ENCODE measurements around the gene NEIL1.

The NEIL1 gene

DNA sequence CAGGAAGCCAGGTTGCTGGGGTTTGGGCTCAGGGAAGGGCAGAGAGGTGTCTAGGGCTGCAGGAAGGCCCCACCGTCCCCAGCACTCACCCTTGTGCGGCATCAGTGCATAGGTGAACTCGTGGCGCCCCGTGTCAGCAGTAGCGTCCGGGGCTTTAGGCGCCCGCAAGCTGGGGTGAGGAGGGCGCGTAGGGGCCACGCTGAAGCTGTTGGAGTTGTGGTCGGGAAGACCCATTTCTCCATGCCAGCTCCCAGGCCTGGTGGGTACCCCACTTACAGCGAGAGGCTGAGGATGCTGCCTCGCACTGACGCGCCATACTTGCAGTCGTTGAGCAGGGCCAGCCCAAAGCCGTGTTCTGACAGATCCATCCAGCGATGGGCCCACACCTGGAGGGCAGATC lies 9.7 kb downstream of the NEIL1 start:
- DNase-seq (ENCODE audit: low spot score), result no peak

DNA sequence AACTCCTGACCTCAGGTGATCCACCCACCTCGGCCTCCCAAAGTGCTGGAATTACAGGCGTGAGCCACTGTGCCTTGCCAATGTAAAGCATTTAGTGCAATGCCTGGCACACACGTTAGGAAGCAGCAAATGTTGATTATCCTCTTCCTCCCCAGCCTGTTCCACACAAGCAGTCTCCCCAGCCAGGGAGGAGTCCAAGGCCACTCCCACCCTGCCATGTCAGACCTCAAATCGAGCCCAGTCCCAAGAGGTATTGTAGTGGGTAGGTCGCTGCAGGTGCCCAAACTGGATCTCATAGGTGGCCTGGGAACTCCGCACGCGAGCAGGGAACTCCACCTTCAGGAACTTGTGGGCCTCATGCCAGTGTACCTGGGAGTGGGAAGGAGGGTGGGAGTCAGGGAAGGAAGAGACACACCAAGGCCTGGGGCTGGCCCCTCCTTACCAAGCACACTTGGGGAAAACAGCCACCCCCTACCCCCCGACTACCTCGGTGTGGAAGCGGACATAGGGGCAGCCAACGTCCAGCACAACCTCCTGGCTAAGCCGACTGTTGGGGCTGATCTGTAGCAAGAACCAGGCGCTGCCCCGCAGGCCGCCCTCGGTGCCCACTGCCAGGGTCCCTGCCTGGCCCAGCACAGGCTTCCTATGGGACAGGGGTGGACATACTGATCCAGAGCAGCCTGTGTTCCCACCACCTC lies 11.3 kb downstream of the NEIL1 start:
- no peak for DNase-seq (ENCODE audit: low spot score)

DNA sequence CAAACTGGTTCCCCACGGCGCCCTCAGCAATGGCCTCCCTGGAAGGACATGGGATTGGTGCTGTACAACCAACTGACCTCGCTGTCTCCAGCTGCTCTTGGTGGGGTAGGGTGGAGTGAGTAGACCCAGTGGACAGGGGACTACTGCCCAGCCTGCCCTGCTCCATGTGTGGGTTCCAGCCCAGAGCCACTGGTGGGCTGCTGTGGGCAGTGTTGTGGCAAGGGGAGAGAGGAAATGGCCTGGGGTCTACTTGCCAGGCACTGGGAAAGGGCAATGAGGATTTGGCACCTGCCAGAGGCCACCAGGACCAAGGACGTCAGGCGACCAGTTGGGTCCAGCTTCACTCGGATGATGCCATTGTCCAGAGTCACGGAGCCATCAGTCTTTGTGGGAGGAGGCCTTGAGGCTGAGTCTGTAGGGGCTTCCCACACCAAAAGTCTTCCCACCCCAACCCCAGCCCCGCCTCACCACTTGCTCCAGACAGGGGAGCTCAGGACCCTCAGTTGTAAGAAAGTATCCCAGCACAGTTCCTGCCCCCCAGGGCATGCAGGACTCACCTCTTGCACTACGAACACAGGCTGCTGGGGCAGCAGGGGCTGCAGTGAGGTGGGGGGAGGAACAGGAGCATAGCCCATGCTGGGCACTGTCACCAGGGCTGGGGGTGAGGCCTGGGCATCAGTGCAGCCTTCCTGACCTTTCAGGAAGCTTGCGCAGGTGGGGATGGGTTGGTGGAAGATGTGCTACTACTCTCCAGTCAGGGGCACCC lies 12.1 kb downstream of the NEIL1 start:
- no peak for DNase-seq (ENCODE audit: low spot score)

- DNase-seq (ENCODE audit: low spot score), result no peak
These were observed 12.9 kb downstream of the NEIL1 start for GRCh38 chr15:75359537-75360250.

DNA sequence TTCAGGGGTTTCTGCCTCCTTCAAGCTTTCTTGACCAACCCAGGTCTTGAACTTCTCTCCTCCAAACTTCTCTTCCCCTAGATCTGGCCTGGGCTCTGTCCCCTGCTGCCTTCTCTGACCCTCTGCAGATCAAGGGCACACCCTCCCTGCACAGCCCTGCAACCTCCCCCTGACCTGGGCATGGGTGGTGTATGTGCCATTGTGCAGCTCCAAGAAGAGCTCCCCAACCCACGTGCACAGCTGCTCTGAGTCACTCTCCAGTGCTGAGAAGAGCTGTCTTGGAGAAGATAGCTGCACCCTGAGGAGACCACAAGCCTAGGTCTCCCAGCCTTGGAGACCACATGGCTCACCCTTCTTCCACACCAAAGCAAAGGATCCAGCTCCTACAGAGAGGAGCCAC lies 13.6 kb downstream of the NEIL1 start:
- no peak for DNase-seq (ENCODE audit: low spot score)

DNA sequence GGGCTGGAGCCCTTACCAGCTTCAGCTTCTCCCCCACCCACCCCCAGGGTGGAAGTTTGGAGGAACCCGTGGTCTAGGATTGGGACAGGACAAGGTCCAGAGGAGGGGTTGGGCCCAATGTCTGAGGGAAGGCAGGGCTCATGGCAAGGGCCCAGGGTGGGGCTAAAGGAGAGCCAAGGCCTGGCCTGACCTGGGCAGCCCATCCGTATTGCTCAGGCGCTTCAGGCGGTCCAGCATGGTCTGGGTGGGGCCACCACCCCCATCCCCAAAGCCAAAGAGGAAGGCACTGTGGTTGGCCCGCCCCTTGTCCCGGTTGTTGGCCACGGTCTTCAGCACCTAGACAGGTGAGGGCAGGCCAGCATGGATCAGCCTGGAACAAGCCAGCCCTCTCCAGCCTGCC lies 14.0 kb downstream of the NEIL1 start:
- DNase-seq (ENCODE audit: low spot score), result no peak

DNA sequence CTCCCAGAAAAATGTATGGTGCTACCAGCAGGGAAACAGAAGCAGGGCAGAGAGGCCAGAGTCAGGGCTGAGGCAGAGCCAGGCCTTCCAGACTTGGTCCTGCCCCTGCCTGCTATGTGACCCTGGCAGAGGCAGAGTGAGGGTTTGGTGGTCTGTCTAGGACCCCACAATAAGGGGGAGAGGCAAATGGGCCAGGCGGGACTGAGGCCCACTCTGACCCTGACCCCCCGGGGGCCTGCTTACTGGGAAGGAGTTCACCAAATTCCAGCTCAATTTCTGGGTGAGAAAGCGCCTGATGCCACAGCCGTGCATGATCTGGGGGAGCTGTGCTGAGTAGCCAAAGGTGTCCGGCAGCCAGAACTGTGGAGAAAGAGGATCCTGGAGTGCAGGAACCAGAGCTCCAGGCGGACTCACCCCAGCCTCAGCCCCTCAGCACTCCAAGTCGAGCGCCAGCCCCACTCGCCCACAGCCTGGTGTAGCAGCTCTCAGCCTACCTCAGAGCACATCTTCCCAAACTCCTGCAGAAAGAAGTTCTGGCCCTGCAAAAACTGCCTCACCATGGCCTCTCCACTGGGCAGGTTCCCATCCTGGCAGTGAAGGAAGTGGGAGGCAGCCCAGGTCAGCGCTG lies 14.6 kb downstream of the NEIL1 start:
- no peak for DNase-seq (ENCODE audit: low spot score)

DNA sequence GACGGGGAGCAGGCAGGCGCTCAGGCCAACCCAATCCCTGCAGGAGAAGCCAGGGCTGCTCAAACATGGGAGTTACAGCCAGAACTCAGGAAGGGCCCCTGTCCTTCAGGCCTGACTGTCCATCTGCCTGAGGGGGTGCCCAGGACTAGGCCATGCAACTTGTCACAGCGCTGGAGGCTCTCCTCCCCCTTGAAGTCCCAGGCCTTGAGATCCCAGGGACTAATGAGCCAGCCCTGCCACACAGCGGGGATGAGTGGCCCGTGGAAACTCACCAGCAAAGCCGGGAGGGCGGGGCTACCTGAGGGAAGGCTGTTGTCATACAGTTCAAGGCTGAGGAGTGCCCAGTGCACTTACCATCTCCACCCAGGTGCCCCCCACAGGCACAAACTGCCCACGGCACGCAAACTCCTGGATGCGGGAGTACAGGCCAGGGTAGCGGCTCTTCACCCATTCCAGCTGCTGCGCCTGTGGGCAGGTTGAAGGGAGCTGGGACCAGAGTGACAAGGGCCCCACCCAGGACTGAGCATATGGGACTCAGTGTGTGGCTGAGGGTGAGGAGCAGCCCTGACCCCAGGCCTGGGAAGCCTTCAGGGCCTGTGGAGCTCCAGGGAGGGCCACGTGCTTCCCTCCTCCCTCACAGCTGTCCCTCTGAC lies 15.3 kb downstream of the NEIL1 start:
- DNase-seq (ENCODE audit: low spot score), result no peak

DNA sequence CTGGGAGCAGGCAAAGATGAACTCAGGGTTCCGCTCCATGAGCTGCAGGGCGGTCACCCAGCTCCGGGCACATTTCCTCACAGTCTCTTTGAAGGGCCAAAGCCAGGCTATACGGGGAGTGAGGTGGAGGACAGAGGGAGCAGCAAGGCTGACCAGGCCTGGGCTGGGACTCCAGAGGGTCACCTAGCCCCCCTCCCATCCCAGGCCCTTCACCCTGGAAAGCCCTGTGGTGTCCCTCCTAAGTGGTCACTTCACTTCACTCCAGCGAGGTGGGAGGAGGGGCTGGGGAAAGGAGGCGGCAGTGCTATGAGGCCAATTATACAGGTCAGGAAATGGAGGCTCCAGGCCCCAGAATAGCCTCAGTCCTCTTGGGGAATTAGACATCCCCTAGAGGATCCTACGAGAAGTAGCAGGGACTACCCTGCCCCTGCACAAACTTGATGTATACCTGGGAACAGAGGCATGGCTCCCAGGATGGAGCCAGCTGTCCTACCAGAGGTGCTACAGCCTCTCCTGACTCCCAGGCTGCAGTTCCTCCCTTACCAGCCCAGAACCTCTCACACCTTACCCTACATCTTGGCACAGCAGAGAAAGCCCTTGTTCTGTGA lies 15.9 kb downstream of the NEIL1 start:
- DNase-seq (ENCODE audit: low spot score), result no peak

GRCh38 chr15:75363786-75364185 lies 16.9 kb downstream of the NEIL1 start:
- no peak for DNase-seq (ENCODE audit: low spot score)

DNA sequence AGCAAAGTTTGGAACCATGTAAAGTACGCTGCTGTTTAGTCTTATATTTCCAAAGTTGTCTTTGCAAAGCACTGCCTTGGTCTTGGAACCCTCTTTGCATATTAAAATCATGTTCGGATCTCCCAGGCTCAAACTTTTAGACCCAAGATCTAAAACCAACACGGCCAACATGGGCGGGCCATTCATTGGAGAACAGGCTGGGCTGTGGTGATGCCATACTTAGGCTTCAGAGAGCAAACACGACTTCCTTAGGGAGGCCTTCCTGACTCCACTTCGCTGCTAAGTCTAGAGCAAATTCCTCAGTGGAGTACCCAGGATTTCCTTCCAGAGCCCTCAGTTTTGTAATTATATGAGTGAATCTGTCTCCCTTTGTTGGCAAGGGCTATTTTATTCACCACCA lies 18.0 kb downstream of the NEIL1 start:
- no peak for DNase-seq (ENCODE audit: low spot score)

DNA sequence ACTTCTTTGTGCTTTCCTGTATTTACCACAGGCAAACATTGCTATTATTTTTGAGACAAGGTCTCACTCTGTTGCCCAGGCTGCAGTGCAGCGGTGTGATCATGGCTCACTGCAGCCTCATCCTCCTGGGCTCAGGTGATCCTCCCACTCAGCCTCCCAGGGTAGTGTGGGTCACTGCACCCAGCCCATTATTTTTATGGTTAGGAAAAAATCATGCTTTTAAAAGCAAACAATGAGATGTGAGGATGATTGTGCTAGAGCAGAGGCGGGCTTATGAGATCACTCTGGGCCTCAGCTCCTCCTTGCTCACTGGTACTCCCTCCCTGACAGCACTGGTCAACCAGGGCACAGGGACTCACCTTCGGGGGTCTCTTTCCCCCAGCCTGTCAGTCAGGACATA lies 19.3 kb downstream of the NEIL1 start:
- no peak for DNase-seq (ENCODE audit: low spot score)

GRCh38 chr15:75367006-75367405 lies 20.2 kb downstream of the NEIL1 start:
- DNase-seq (ENCODE audit: low spot score), result peak; percentile 28

DNA sequence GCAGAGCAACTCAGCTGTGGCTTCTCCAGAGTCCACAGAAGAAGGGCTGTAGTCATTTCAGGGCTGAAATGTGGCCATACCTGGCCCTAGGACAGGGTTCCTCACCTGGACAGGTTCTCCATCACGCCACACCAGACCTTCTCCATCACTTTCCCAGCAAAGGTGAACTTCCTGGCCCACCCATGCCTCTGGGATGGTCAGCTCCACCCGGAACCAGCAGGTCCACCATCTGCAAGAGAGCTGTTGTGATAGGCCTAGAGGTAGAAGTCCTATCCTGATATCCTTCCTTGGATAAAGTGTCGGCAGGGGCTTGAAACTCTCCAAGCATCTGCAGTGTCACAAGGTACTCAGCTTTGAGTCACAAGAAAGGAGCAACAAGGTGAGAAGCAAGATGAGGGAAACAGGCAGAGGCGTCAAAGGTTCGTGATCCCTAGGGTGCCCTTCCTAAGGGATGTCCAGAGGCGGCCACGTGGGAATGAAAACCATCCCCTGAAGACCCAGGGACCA lies 20.6 kb downstream of the NEIL1 start:
- DNase-seq (ENCODE audit: low spot score), result no peak

GRCh38 chr15:75367913-75368688 lies 21.3 kb downstream of the NEIL1 start, which contains the start of gene MAN2C1:
Gene MAN2C1 (minus strand): TSS chr15:75368607. CDS start chr15:75368583, 24 bp downstream.
- DNase-seq (ENCODE audit: low spot score), result peak; percentile 99

DNA sequence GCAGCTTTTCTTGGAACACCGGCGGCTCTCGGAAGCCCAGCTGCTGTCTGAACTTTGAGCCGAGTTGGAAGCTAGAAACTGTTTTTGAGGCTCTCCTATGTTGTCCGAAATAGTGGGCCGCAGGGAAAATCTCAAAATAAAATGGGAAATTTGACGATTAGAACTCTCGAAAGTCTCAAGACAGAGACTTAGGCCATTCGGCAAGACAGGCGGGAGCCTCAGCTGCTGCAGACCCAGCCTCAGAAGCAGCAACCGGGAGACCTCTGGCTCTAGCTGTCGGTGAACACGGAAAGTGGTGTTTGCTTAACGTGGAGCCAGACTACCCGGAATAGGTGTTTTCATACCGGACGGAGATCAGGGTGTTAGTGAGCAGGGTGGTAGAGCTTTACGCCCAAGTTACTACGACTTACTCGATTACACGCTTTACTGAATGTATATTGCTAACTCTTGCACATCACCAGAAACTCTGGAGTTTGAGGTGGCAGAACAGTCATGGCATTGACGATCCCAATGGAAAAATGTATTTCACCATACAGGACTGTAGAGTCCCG lies 21.9 kb downstream of the NEIL1 start:
- no peak for DNase-seq (ENCODE audit: low spot score)

DNA sequence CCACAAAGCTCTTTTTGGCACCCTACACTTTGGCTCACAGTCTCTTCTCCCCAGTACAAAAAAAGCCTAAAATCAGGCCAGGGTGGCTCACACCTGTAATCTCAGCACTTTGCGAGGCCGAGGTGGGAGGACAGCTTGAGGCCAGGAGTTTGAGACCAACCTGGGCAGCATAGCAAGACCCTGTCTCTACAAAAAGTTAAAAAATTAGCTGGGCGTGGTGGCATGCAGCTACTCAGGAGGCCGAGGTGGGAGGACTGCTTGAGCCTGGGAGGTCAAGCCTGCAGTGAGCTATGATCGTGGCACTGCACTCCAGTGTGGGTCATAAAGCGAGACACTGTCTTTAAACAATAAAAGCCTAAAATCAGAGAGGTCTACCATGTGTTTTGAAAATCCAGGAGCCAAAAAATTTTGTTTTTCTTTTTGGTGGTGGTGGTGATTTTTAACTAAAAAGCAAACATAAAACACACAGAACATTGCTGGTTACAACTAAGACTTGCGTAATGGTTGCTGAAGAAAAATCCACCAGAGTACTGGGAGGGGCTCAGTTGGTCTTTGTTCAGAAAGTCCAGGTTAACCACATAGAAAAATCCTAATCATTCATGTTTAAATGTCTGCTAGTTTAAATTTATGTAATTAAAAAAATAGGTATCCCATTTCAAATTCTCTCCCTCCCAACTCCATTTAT lies 23.2 kb downstream of the NEIL1 start:
- DNase-seq (ENCODE audit: low spot score), result no peak

- DNase-seq (ENCODE audit: low spot score), result no peak
These were observed 24.6 kb downstream of the NEIL1 start for GRCh38 chr15:75371486-75371885.

DNA sequence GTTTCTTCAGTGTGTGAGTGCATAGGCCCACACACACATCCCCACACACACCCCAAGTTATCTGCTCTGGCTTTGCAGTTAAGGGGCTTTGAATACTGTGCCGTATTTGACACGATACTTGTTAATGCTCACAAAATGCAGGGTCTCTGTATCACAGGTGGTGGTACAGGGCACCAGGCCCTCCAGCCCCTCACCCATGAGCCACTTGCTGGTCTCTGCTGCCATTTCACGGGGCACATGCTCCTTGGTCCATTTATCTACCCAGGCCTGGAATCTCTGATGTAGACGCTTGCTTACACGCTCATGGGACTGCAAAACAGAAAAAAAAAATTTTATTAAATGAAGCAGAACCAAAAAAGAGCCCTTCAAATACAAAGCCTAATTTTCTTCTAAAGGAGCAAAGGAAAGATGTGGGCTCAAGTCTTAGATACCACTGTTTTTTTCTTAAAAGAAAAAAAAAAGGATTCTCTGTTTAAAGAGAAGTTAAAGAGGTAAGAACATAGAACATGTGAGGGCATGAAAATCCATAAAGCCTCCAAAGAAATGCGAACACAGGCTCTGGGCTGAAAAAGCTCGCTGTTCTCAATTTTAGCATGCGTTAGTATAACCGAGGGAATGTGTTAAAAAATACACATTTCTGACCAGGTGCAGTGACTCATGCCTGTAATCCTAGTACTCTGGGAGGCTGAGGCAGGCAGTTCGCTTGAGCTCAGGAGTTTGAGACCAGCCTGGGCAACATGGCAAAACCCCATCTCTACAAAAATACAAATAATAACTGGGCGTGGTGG lies 25.3 kb downstream of the NEIL1 start:
- DNase-seq (ENCODE audit: low spot score), result no peak

Measured in hematopoietic multipotent progenitor cell treated with erythropoietin and hydrocortisone succinate and interleukin-3 and kit ligand, for 17 days (in vitro differentiated cells).